Stomach (tissue), 4 donors: ENCODE results near the gene CCDC152.

Experiments used
- EP300 ChIP-seq: sonication (generic); formaldehyde crosslinking; IDR thresholded peaks from one replicate; pipeline ENCODE4 v1.6.1; 2017; ENCODE audit warnings: antibody characterized with exemption
- POLR2A ChIP-seq, 4 donors: fragments of 450-650 bp; IDR thresholded peaks; one replicate each; pipeline ENCODE4 v1.6.1; 2016; ENCODE audit warnings: antibody characterized with exemption in 4 of 4, control low read depth in 2 of 4, mild to moderate bottlenecking in 1 of 4, moderate library complexity in 1 of 4
- POLR2AphosphoS5 ChIP-seq, 3 donors: sonication (generic); formaldehyde crosslinking; IDR thresholded peaks; one replicate each; pipeline ENCODE4 v1.6.1; 2016; ENCODE audit warnings: antibody characterized with exemption in 3 of 3
- TF ChIP-seq, protein P1 (sequence below), 7 experiments: fragments of 450-650 bp in 4 of 7; fragments of 200-600 bp in 3 of 7; sonication (generic) in 3 of 7; IDR thresholded peaks; one replicate each; pipeline ENCODE4 v1.5.1; 2016 to 2019; ENCODE audit warnings: antibody characterized with exemption in 7 of 7, control low read depth in 2 of 7, mild to moderate bottlenecking in 1 of 7

DNA sequence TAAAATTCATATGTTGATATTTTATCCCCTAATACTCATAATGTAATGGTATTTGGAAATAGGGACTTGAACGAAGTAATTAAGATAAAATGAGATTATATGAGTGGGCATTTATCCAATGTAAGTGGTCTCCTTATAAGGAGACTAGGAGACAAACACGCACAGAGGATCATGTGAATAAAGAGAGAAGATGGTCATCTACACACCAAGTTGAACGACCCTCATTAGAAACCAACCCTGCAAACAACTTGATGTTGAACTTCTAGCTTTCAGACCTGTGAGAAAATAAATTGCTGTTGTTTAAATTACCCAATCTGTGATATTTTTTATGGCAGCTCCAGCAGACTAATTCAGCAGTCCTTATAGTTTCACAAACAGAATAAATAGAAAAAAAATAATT is 82.6 kb downstream of the CCDC152 start:
- TF ChIP-seq POLR2A (IDR thresholded peaks at IDR 0.05) = no peak
- TF ChIP-seq, protein P1, sequence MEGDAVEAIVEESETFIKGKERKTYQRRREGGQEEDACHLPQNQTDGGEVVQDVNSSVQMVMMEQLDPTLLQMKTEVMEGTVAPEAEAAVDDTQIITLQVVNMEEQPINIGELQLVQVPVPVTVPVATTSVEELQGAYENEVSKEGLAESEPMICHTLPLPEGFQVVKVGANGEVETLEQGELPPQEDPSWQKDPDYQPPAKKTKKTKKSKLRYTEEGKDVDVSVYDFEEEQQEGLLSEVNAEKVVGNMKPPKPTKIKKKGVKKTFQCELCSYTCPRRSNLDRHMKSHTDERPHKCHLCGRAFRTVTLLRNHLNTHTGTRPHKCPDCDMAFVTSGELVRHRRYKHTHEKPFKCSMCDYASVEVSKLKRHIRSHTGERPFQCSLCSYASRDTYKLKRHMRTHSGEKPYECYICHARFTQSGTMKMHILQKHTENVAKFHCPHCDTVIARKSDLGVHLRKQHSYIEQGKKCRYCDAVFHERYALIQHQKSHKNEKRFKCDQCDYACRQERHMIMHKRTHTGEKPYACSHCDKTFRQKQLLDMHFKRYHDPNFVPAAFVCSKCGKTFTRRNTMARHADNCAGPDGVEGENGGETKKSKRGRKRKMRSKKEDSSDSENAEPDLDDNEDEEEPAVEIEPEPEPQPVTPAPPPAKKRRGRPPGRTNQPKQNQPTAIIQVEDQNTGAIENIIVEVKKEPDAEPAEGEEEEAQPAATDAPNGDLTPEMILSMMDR (IDR thresholded peaks at IDR 0.05) = no peak
- TF ChIP-seq POLR2AphosphoS5 (IDR thresholded peaks at IDR 0.05) = no peak
- no peak for TF ChIP-seq EP300
